ENCODE measurements around the gene PHF11.

- TF ChIP-seq CTCF (IDR thresholded peaks at IDR 0.05; ENCODE audit: low read depth, low read length), result no peak
- no peak for TF ChIP-seq EZH2phosphoT487 (IDR thresholded peaks at IDR 0.05; ENCODE audit: low read depth)
These were observed 36.2 kb upstream of the PHF11 start for GRCh38 chr13:49459580-49459979.
